ENCODE results near the gene KCNN1. TPM values are rescaled to one million over a fixed set of nuclear protein-coding genes. Genes with fewer than 3 reads are reported as not detected.
"Not testable (repeated sequence)": the region's sequence is repeated elsewhere in the genome, so short reads cannot be mapped to it uniquely, and the experiment has no call there.

KCNN1 gene
- total and polyA plus RNA-seq, 11 donors: 0.03 to 0.27 (median 0.07) TPM; not detected in 7

- DNase-seq (no peak), ATAC-seq (no peak)
- 23 to 44% (median 37%) methylated on average over 7 to 15 of the region's 15 CpGs for WGBS, 4 donors
Observed at GRCh38 chr19:18001777-18002345, 35.0 kb downstream of the KCNN1 start.

GRCh38 chr19:18002347-18002850, 35.5 kb downstream of the KCNN1 start:
- Histone ChIP-seq H3K9me3 (no peaks in the 10 kb centered on the region), H3K36me3 (peaks cover 0 to 3% (median 0%) of the 10 kb centered on the region in 9 donors), H3K4me3 (peak overlapping the region; percentile 45 to 88 (median 82)), H3K27ac (peak overlapping the region in 9 of 12 donors; percentile 80 to 94 (median 91)), H3K27me3 (peaks cover 0 to 11% (median 0%) of the 10 kb centered on the region in 9 donors), H3K4me1 (peaks cover 0 to 37% (median 10%) of the 10 kb centered on the region in 12 donors)
- WGBS, 4 donors: 72 to 83% (median 73%) methylated on average over 17 to 27 of the region's 27 CpGs
- intact Hi-C loops (cut with DNase I): loop anchor here in 1 of 10 donors (10.0 kb wide), 1 partner anchor 152 kb away; the partner anchor contains the start of gene PIK3R2
- no peak for TF ChIP-seq POLR2A (IDR thresholded peaks at IDR 0.05)
- TF ChIP-seq CTCF (IDR thresholded peaks at IDR 0.05): no peak
- ATAC-seq (peak in 1 of 4 donors; percentile 8), DNase-seq (peak in 3 of 5 donors; percentile 54 to 65 (median 64))

More at GRCh38 chr19:18001777-18002345, 35.0 kb downstream of the KCNN1 start:
- Histone ChIP-seq H3K4me1 (peaks cover 0 to 32% (median 7%) of the 10 kb centered on the region in 12 donors), H3K9me3 (no peaks in the 10 kb centered on the region), H3K27me3 (peaks cover 0 to 11% (median 0%) of the 10 kb centered on the region in 9 donors), H3K27ac (peak overlapping the region; percentile 77 to 94 (median 90)), H3K4me3 (peak overlapping the region; percentile 45 to 88 (median 82)), H3K36me3 (peaks cover 0 to 3% (median 0%) of the 10 kb centered on the region in 9 donors)
- intact Hi-C loops (cut with DNase I): loop anchor here in 1 of 10 donors (10.0 kb wide), 1 partner anchor 153 kb away; the partner anchor contains the start of gene PIK3R2
- no peak for TF ChIP-seq POLR2A (IDR thresholded peaks at IDR 0.05)
- TF ChIP-seq CTCF (IDR thresholded peaks at IDR 0.05): no peak

- ATAC-seq, DNase-seq, H3K27ac ChIP-seq, H3K9me3 ChIP-seq, H3K4me3 ChIP-seq: not testable (repeated sequence)
- Histone ChIP-seq H3K4me1 (peaks cover 0 to 51% (median 23%) of the 10 kb centered on the region in 12 donors), H3K27me3 (peaks cover 0 to 11% (median 0%) of the 10 kb centered on the region in 9 donors), H3K36me3 (peaks cover 0 to 23% (median 17%) of the 10 kb centered on the region in 9 donors)
- 92 to 97% (median 96%) methylated on average over 20 to 35 of the region's 35 CpGs for WGBS, 4 donors
- intact Hi-C loops (cut with DNase I): loop anchor here in 2 of 10 donors (5.0 to 10.0 kb wide), 2 partner anchors 149 to 247 kb away; partner anchors contain the start of gene PIK3R2 (in 1 of the 2)
Observed at GRCh38 chr19:18005750-18006149, 38.8 kb downstream of the KCNN1 start.

- ATAC-seq: peak; percentile 73 to 93 (median 86)
- peak overlapping the region; percentile 47 to 84 (median 61) for H3K4me3 ChIP-seq
- peaks cover 0 to 47% (median 20%) of the 10 kb centered on the region in 12 donors for H3K4me1 ChIP-seq
- DNase-seq: peak; percentile 80 to 93 (median 84)
- H3K36me3 ChIP-seq: peaks cover 0 to 38% (median 32%) of the 10 kb centered on the region in 9 donors
- H3K27me3 ChIP-seq: peaks cover 0 to 1% (median 0%) of the 10 kb centered on the region in 9 donors
- intact Hi-C loops (cut with DNase I): loop anchor here (1.0 to 10.0 kb wide), 3 partner anchors 51 to 245 kb away; partner anchors contain the start of gene PIK3R2 (in 1 of the 10)
- no peaks in the 10 kb centered on the region for H3K9me3 ChIP-seq
- TF ChIP-seq POLR2A (IDR thresholded peaks at IDR 0.05) (peak in 1 of 2 donors; percentile 53), CTCF (IDR thresholded peaks at IDR 0.05) (peak; percentile 95 to 99 (median 99))
- peak overlapping the region; percentile 79 to 93 (median 86) for H3K27ac ChIP-seq
- WGBS, 4 donors: 0 to 2% (median 1%) methylated on average over 13 to 46 of the region's 46 CpGs
Observed at GRCh38 chr19:18007044-18007916, 40.4 kb downstream of the KCNN1 start.
